T-helper 2 cell (primary cell): ENCODE data around the gene EEF1AKMT4.
"Not testable (repeated sequence)": the region's sequence is repeated elsewhere in the genome, so short reads cannot be mapped to it uniquely, and the experiment has no call there.

ENCODE experiments used
- DNase-seq, 5 experiments: peaks; one replicate each; pipeline versions ENCODE4 v3.0.0 to v3.0.0-alpha.2; 2012 to 2022

The EEF1AKMT4 gene

GRCh38 chr3:184261270-184261853, 11.9 kb downstream of the EEF1AKMT4 start, which contains the start of gene CAMK2N2:
CAMK2N2 (minus strand) TSS chr3:184261553; CDS start chr3:184261285, 268 bp downstream.
- peak in 3 of 5 experiments; percentile 46 to 55 (median 51) for DNase-seq

GRCh38 chr3:184261854-184262763, 12.6 kb downstream of the EEF1AKMT4 start:
- peak in 2 of 5 experiments; percentile 29 to 52 for DNase-seq

GRCh38 chr3:184262764-184263179, 13.3 kb downstream of the EEF1AKMT4 start:
- no peak for DNase-seq

GRCh38 chr3:184267249-184267648, 17.8 kb downstream of the EEF1AKMT4 start:
- not testable (repeated sequence) for DNase-seq

- DNase-seq = no peak
Measured at GRCh38 chr3:184272269-184272668, 22.8 kb downstream of the EEF1AKMT4 start.

- DNase-seq = no peak
Measured at GRCh38 chr3:184275381-184275701, 25.9 kb downstream of the EEF1AKMT4 start.

- DNase-seq = no peak
Measured at GRCh38 chr3:184275961-184276910, 26.8 kb downstream of the EEF1AKMT4 start, which contains the start of gene ECE2. ECE2 (plus strand) TSS chr3:184276022; CDS start chr3:184276154, 132 bp downstream.

GRCh38 chr3:184277366-184277765, 27.9 kb downstream of the EEF1AKMT4 start:
- no peak for DNase-seq

GRCh38 chr3:184282941-184283340, 33.5 kb downstream of the EEF1AKMT4 start:
- DNase-seq = no peak

- no peak for DNase-seq
Measured at GRCh38 chr3:184283681-184284080, 34.2 kb downstream of the EEF1AKMT4 start.

- DNase-seq = peak in 1 of 5 experiments; percentile 41
Measured at GRCh38 chr3:184284696-184285095, 35.2 kb downstream of the EEF1AKMT4 start.

- DNase-seq = peak in 4 of 5 experiments; percentile 16 to 60 (median 45)
Measured at GRCh38 chr3:184289426-184289938, 40.0 kb downstream of the EEF1AKMT4 start.

GRCh38 chr3:184290331-184290730, 40.9 kb downstream of the EEF1AKMT4 start:
- DNase-seq = no peak

- DNase-seq = no peak
Measured at GRCh38 chr3:184291044-184291737, 41.7 kb downstream of the EEF1AKMT4 start.

GRCh38 chr3:184291738-184292445, 42.4 kb downstream of the EEF1AKMT4 start:
- no peak for DNase-seq

GRCh38 chr3:184295771-184296170, 46.3 kb downstream of the EEF1AKMT4 start:
- no peak for DNase-seq

- DNase-seq = no peak
Measured at GRCh38 chr3:184296616-184297015, 47.1 kb downstream of the EEF1AKMT4 start.

GRCh38 chr3:184298759-184299487, 49.5 kb downstream of the EEF1AKMT4 start, which contains the start of gene PSMD2:
PSMD2 (plus strand) TSS chr3:184299241; CDS start chr3:184299267, 26 bp downstream.
- DNase-seq = peak; percentile 95 to 98 (median 97)

GRCh38 chr3:184299488-184300377, 50.3 kb downstream of the EEF1AKMT4 start:
- no peak for DNase-seq
